Transverse colon (tissue), 4 donors: Measurements from ENCODE around the gene PITX1. TPM values are rescaled to one million over a fixed set of nuclear protein-coding genes. Genes with fewer than 3 reads are reported as not detected.
A peak's percentile ranks its signal among the peaks of the same experiment; 100 is the strongest.

Source experiments
- DNase-seq: peaks from one replicate; pipeline ENCODE4 v3.0.0-alpha.2; 2019
- H3K27ac ChIP-seq, 4 donors: fragments of 200-600 bp; sonication (generic); 2 replicates each; pipeline ENCODE4 v1.5.1; 2016 to 2018; ENCODE audit warnings: inconsistent platforms in 4 of 4
- H3K27me3 ChIP-seq: fragments of 200-600 bp; sonication (generic); 2 replicates; pipeline ENCODE4 v1.5.1; 2017; ENCODE audit warnings: inconsistent platforms
- H3K36me3 ChIP-seq, 4 donors: fragments of 200-600 bp; sonication (generic); 2 replicates each; pipeline ENCODE4 v1.5.1; 2017 to 2019; ENCODE audit warnings: inconsistent platforms in 4 of 4
- H3K4me1 ChIP-seq, 4 donors: fragments of 200-600 bp; sonication (generic); 2 replicates each; pipeline ENCODE4 v1.5.1; 2017 to 2020; ENCODE audit warnings: inconsistent platforms in 4 of 4
- H3K4me3 ChIP-seq, 4 donors: fragments of 200-600 bp; sonication (generic); 1 replicate in 1 of 4; 2 replicates in 3 of 4; pipeline versions ENCODE4 v1.5.1 to v1.6.1; 2017 to 2019; ENCODE audit warnings: inconsistent platforms in 4 of 4
- H3K9me3 ChIP-seq, 2 donors: fragments of 200-600 bp; sonication (generic); 2 replicates each; pipeline ENCODE4 v1.5.1; 2017 to 2019; ENCODE audit warnings: inconsistent platforms in 2 of 2
- CTCF ChIP-seq, 5 experiments: fragments of 200-600 bp in 3 of 5; fragments of 450-650 bp in 2 of 5; sonication (generic) in 3 of 5; IDR thresholded peaks; 1 replicate in 2 of 5; 2 replicates in 3 of 5; pipeline ENCODE4 v1.5.1; 2016 to 2017; ENCODE audit warnings: antibody characterized with exemption in 5 of 5, inconsistent platforms in 3 of 5, mild to moderate bottlenecking in 2 of 5, moderate library complexity in 1 of 5
- EP300 ChIP-seq: sonication (generic); formaldehyde crosslinking; IDR thresholded peaks from one replicate; pipeline ENCODE4 v1.6.1; 2017; ENCODE audit warnings: antibody characterized with exemption, low read depth
- POLR2A ChIP-seq: fragments of 450-650 bp; IDR thresholded peaks from one replicate; pipeline ENCODE4 v1.6.1; 2016; ENCODE audit warnings: antibody characterized with exemption, mild to moderate bottlenecking, moderate library complexity
- POLR2AphosphoS5 ChIP-seq, 3 donors: sonication (generic); formaldehyde crosslinking; IDR thresholded peaks; one replicate each; pipeline ENCODE4 v1.6.1; 2016; ENCODE audit warnings: antibody characterized with exemption in 3 of 3
- WGBS, 2 donors: methylation state at CpG; one replicate each; pipeline ENCODE4 v1.1.5; 2018; ENCODE audit warnings: low coverage in 1 of 2; 5-methylcytosine and 5-hydroxymethylcytosine counted together
- in situ Hi-C, 4 donors: fragments of 200-750 bp; cut with MboI; loops; one replicate each; pipeline versions ENCODE4 v1.15.0 to v1.15.1; 2017; ENCODE audit warnings: low sequenced_read_pairs in 3 of 4, low pct_ligation_motif_present in 1 of 4, low pct_unique_long_range_greater_than_20kb in 1 of 4
- intact Hi-C: fragments of 100-400 bp; cut with DNase I; formaldehyde crosslinking; loops from one replicate; pipeline ENCODE4 v1.15.1; 2023; ENCODE audit warnings: low total_unique reads
- total RNA-seq, 4 donors: library from RNA; depleted of rRNA; stranded (reverse); fragments of >200 nt; gene quantifications; one replicate each; pipeline ENCODE4 v1.1.0, GENCODE V29; 2016

PITX1 gene
- total RNA-seq, 4 donors from 2014 or later, result 3.7 to 13.9 (median 8.4) TPM

- Histone ChIP-seq H3K27ac (peak overlapping the region; percentile 36 to 85 (median 60)), H3K4me3 (peak overlapping the region in 2 of 4 donors; percentile 36 to 50), H3K9me3 (no peaks in the 10 kb centered on the region), H3K4me1 (peaks cover 15 to 44% (median 36%) of the 10 kb centered on the region in 4 donors), H3K27me3 (peaks cover 100% of the 10 kb centered on the region), H3K36me3 (no peaks in the 10 kb centered on the region)
- DNase-seq, result no peak
- intact Hi-C loops, result no loop called here
- TF ChIP-seq CTCF (IDR thresholded peaks at IDR 0.05) (no peak), POLR2AphosphoS5 (IDR thresholded peaks at IDR 0.05) (no peak), EP300 (no peak), POLR2A (no peak)
- in situ Hi-C loops, result loop anchor here in 1 of 4 donors (25.0 kb wide), 1 partner anchor 150 kb away; no protein-coding TSS in a partner anchor
- WGBS, 2 donors, result 25% methylated on average over 11 of the region's 11 CpGs; no CpG with 5 or more reads in 1 of the 2 donors
Measured at GRCh38 chr5:135037519-135038204, 3.6 kb upstream of the PITX1 start.

GRCh38 chr5:135036405-135036804 lies 2.4 kb upstream of the PITX1 start:
- no peak overlapping the region for H3K4me3 ChIP-seq
- peak overlapping the region; percentile 36 to 85 (median 60) for H3K27ac ChIP-seq
- in situ Hi-C loops, result loop anchor here in 1 of 4 donors (25.0 kb wide), 1 partner anchor 151 kb away; no protein-coding TSS in a partner anchor
- no peaks in the 10 kb centered on the region for H3K9me3 ChIP-seq
- intact Hi-C loops, result no loop called here
- 77% methylated on average over 4 of the region's 4 CpGs; no CpG with 5 or more reads in 1 of the 2 donors for WGBS, 2 donors
- no peak for DNase-seq
- H3K36me3 ChIP-seq, result no peaks in the 10 kb centered on the region
- no peak for TF ChIP-seq POLR2A
- TF ChIP-seq POLR2AphosphoS5 (IDR thresholded peaks at IDR 0.05), result no peak
- no peak for TF ChIP-seq EP300
- no peak for TF ChIP-seq CTCF (IDR thresholded peaks at IDR 0.05)
- H3K4me1 ChIP-seq, result peaks cover 20 to 46% (median 41%) of the 10 kb centered on the region in 4 donors
- peaks cover 100% of the 10 kb centered on the region for H3K27me3 ChIP-seq

- Histone ChIP-seq H3K4me3 (no peak overlapping the region), H3K27me3 (peaks cover 100% of the 10 kb centered on the region), H3K9me3 (no peaks in the 10 kb centered on the region), H3K4me1 (peaks cover 28 to 52% (median 48%) of the 10 kb centered on the region in 4 donors), H3K27ac (peak overlapping the region; percentile 65 to 85 (median 77)), H3K36me3 (no peaks in the 10 kb centered on the region)
- DNase-seq, result no peak
- intact Hi-C loops (no loop called here), in situ Hi-C loops (loop anchor here in 1 of 4 donors (25.0 kb wide), 1 partner anchor 152 kb away; no protein-coding TSS in a partner anchor)
- no peak for TF ChIP-seq CTCF (IDR thresholded peaks at IDR 0.05)
- 59% methylated on average over 6 of the region's 6 CpGs; no CpG with 5 or more reads in 1 of the 2 donors for WGBS, 2 donors
Measured at GRCh38 chr5:135035678-135036030, 1.6 kb upstream of the PITX1 start.

- 63% methylated on average over 10 of the region's 14 CpGs; no CpG with 5 or more reads in 1 of the 2 donors for WGBS, 2 donors
- Histone ChIP-seq H3K4me3 (peak overlapping the region in 2 of 4 donors; percentile 50 to 71), H3K9me3 (no peaks in the 10 kb centered on the region), H3K27ac (peak overlapping the region; percentile 65 to 85 (median 77)), H3K4me1 (peaks cover 28 to 51% (median 49%) of the 10 kb centered on the region in 4 donors), H3K27me3 (peaks cover 100% of the 10 kb centered on the region), H3K36me3 (no peaks in the 10 kb centered on the region)
- intact Hi-C loops, result no loop called here
- TF ChIP-seq POLR2AphosphoS5 (IDR thresholded peaks at IDR 0.05) (no peak), EP300 (no peak), CTCF (IDR thresholded peaks at IDR 0.05) (no peak), POLR2A (no peak)
- no peak for DNase-seq
- in situ Hi-C loops, result loop anchor here in 1 of 4 donors (25.0 kb wide), 1 partner anchor 152 kb away; no protein-coding TSS in a partner anchor
Measured at GRCh38 chr5:135034963-135035677, 1.1 kb upstream of the PITX1 start.
